IPS-18a (cell line): ENCODE measurements around the gene USP22.

Experiments
- H3K27ac ChIP-seq: one replicate; pipeline ENCODE4 v1.5.1; 2013; ENCODE audit warnings: low read length
- H3K27me3 ChIP-seq: one replicate; pipeline ENCODE4 v1.6.1; 2013; ENCODE audit warnings: mild to moderate bottlenecking, low read length; ENCODE audit not compliant: control insufficient read depth, insufficient read depth
- H3K36me3 ChIP-seq: one replicate; pipeline ENCODE4 v1.6.1; 2013; ENCODE audit warnings: low read depth, low read length; ENCODE audit not compliant: control insufficient read depth
- H3K4me1 ChIP-seq: one replicate; pipeline ENCODE4 v1.6.1; 2013; ENCODE audit warnings: low read depth, low read length; ENCODE audit not compliant: control insufficient read depth
- H3K4me3 ChIP-seq: one replicate; pipeline ENCODE4 v1.5.1; 2013; ENCODE audit warnings: low read length
- H3K9ac ChIP-seq: one replicate; pipeline ENCODE4 v1.6.1; 2013; ENCODE audit warnings: mild to moderate bottlenecking, low read length, moderate library complexity
- H3K9me3 ChIP-seq: one replicate; pipeline ENCODE4 v1.6.1; 2013; ENCODE audit warnings: low read depth, low read length; ENCODE audit not compliant: control insufficient read depth

The USP22 gene

DNA sequence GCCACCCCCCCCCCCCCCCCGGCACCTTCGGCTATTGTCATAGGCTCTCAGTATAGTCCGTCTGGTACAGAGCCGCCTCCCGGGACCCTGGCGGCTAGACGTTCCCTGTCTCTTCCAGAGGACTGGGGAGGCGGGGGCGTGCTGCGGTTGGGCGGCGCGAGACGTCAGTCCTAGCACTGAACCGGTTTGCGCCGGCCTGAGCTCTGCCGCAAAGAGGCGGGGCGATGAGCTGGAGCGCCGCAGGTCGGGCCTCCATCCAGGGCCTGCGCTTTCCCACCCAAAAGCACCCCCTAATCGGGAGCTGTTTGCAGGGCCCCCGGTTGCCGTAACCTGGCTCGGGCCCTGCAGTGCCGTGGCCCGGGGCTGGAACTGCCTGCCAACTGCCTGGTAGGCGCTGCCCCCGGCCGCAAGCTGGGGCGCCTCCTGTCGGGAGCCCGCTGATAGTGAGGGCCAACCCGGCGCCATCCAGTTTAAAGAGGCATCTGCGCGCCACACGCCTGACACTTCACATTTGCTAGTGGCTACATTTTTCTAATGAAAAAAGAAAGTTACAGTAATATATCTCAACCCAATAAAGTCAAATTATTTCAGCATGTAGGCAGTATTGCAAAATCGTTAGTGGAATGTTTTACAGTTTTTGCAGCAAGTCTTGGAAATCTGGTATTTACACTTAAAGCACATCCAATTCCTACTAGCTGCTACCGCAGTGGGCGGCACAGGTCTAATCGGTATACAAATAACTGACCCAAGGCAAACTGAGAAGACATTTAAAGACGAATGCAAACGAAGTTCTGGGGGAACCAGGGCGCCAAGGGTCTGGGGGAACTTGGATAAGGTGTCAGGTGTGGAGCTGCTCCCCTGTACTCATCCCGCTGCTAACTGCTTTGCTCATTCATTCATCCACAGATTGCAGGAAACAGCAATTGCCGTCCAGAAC is 753 bp upstream of the USP22 start:
- H3K4me3 ChIP-seq = peak overlapping the region; percentile 64
- no peaks in the 10 kb centered on the region for H3K9me3 ChIP-seq
- peak overlapping the region; percentile 81 for H3K9ac ChIP-seq
- H3K4me1 ChIP-seq = peaks cover 11% of the 10 kb centered on the region
- no peaks in the 10 kb centered on the region for H3K27me3 ChIP-seq
- peak overlapping the region; percentile 70 for H3K27ac ChIP-seq
- no peaks in the 10 kb centered on the region for H3K36me3 ChIP-seq

DNA sequence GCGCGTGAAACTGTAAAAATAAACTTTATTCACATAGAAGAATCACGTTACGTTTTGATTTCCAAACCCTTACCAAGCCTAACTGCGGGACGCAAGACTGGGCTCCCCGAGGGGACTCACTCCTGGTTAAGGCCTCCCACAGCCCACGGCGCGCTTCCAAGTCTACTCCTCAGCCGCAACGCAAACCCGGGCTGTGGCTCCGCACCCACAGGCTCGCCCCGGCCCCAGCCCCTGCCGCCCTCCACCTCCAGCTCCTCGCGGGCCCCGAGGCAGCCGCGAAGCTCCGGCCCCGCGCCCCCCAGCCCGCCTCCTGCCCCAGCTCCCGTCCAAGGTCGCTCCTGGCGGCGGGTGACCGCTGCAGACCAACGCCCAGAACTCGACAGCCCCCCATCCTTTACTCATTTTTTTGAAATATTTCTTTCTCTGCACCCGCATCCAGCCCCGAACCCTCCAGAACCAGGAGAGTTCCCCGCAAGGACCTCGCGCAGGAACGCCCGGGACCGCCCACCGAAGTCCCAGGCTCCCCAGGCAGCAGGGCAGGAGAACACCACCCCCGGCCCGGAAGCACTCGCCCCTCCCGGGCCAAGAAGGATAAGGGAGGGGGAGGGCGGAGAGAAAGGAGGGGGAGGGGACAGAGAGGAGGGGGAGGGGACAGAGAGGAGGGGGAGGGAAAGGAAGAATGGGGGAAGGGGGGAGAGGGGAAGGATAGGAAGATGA is 912 bp downstream of the USP22 start:
- peak overlapping the region; percentile 97 for H3K27ac ChIP-seq
- H3K36me3 ChIP-seq = peaks cover 6% of the 10 kb centered on the region
- H3K9me3 ChIP-seq = no peaks in the 10 kb centered on the region
- H3K4me3 ChIP-seq = peak overlapping the region; percentile 98
- H3K4me1 ChIP-seq = peaks cover 11% of the 10 kb centered on the region
- peak overlapping the region; percentile 100 for H3K9ac ChIP-seq
- no peaks in the 10 kb centered on the region for H3K27me3 ChIP-seq

DNA sequence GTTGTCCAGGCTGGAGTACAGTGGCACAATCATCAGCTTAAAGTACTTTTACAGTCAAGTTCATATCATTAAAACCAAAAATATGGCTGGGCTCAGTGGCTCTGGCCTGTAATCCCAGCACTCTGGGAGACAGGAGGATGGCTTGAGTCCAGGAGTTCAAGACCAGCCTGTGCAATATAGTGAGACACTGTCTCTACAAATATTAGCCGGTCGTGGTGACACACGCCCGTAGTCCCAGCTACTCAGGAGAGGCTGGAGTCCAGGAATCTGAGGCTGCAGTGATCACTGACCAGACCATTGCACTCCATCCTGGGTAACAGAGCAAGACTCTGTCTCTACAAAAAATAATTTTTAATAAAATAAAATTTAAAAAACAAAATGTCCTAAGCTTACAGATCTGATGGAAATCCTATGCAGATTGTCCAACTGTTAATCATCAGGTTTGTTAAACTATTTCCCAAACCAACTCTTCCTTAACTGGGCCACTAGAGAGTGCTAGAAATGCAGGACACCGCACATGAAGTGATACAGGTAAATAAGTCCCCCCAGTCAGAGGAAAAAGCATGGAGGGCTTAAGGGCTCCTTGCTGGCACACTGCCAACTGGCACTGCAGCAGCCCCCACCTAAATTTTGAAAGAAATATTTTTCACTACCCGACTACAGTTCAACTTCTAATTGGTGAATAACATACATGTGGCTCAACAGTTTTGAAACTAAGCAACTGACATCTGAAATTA is 2.8 kb downstream of the USP22 start:
- Histone ChIP-seq H3K4me1 (peaks cover 15% of the 10 kb centered on the region), H3K27ac (no peak overlapping the region), H3K36me3 (peaks cover 9% of the 10 kb centered on the region), H3K9ac (peak overlapping the region; percentile 100), H3K9me3 (no peaks in the 10 kb centered on the region), H3K4me3 (peak overlapping the region; percentile 98), H3K27me3 (no peaks in the 10 kb centered on the region)

DNA sequence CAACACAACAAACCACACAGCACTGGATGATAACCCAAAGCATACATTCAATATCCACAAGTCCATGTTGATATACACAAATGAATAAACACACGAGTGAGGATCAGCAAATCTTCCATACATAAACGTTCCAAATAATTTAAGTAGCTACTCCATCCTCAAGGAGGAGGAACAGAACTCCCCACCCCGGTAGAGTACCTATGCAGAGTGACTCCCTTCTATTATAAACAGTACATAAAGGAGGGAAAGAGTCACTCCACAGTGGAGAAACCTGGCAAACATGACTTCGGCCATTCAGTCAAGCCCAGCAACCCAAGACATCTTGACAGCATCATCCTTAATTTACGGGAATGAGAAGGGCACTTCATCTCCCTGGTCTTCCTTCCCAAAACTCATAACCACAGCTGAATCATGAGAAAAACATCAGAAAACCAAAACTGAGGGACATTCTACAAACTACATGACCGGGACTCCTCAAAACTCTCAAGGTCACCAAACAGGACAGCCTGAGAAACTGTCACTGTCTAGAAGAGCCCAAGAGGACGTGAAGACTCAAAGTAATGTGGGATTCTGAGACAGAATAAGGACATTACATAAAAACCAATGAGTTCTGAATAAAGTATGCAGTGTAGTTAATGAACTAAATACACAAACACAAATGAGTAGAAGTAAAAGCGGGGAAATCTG is 5.6 kb downstream of the USP22 start:
- Histone ChIP-seq H3K27me3 (no peaks in the 10 kb centered on the region), H3K36me3 (peaks cover 13% of the 10 kb centered on the region), H3K9me3 (no peaks in the 10 kb centered on the region), H3K4me1 (peaks cover 8% of the 10 kb centered on the region), H3K27ac (no peak overlapping the region), H3K9ac (no peak overlapping the region), H3K4me3 (no peak overlapping the region)

DNA sequence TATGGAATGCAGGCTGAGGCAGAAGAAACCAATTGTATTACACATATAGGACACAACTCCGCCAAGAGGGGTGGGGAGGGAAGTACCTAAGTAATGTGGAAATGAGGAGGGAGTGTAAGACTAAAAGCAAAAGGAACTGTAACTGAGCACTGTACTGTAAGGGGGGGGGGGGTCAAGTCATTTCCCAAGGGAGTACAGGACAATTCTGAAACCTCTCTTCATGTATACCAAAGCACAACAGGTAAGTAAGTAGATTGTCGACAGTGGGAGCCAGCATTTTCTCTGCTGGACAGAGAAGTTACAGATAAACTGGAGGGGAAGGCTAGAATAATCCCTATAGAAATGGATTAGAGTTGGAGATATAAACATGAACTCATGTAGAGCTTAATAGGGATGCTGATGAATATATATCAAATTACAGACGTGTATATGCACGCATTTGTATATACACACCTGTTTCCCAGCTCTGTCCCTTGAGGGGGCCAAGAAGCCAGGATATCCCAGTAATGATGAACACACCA is 6.4 kb downstream of the USP22 start:
- no peaks in the 10 kb centered on the region for H3K27me3 ChIP-seq
- H3K27ac ChIP-seq = no peak overlapping the region
- no peak overlapping the region for H3K9ac ChIP-seq
- H3K36me3 ChIP-seq = peaks cover 15% of the 10 kb centered on the region
- H3K4me1 ChIP-seq = peaks cover 8% of the 10 kb centered on the region
- H3K9me3 ChIP-seq = no peaks in the 10 kb centered on the region
- no peak overlapping the region for H3K4me3 ChIP-seq

DNA sequence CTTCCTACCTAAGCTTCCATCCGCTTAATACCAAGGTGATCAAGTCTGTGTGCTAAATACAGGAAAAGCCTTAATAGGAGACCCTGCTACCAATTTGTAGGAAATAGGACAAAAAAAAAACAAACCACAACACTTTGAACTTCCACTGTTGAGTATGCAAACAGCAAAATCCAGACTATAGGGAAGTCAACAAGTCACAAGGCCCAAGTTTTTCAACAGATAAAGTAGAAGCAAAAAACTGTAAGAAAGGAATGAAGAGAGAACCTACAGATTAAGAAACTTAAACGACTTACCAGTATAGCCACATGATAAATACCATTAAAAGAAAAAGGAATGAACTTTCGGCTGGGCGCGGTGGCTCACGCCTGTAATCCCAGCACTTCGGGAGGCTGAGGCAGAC is 7.4 kb downstream of the USP22 start:
- H3K9me3 ChIP-seq = no peaks in the 10 kb centered on the region
- H3K36me3 ChIP-seq = peaks cover 17% of the 10 kb centered on the region
- no peak overlapping the region for H3K9ac ChIP-seq
- H3K4me3 ChIP-seq = no peak overlapping the region
- no peak overlapping the region for H3K27ac ChIP-seq
- peaks cover 12% of the 10 kb centered on the region for H3K4me1 ChIP-seq
- no peaks in the 10 kb centered on the region for H3K27me3 ChIP-seq

DNA sequence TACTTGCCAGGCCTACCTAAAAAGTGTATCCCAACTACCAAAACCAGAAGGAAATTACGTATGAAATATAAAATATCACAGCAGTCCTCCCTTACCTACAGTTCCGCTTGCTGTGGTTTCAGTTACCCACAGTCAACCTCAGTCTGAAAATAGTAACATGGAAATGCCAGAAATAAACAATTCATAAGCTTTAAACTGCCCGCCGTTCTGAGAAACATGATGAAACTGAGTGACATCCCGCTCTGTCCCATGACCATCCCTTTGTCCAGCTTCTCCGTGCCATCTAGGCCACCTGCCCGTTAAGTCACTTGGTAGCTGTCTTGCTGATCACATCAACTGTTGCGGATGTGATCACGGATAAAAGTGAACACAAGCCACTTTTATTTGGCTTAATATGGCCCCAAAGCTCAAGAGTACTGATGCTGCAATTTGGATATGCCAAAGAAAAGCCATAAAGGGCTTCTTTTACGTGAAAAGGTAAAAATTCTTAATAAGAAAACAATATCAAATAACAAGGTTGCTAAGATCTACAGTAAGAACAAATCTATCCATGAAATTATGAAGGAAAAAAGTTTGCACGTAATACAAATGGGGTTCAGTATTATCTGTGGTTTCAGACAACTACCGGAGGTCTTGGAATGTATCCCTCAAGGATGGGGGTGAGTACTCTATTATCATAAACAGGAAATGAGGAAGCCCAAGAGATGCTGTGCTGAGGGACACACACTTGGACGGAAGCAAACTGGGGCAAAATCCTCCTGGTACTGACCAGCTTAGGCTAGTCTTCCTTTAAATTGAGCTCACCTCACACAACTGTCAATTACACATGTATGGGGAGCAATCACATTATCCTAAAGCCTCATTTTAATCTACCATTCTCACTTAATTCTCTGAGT is 8.2 kb downstream of the USP22 start:
- Histone ChIP-seq H3K4me3 (peak overlapping the region; percentile 0), H3K36me3 (peaks cover 17% of the 10 kb centered on the region), H3K9ac (no peak overlapping the region), H3K27me3 (no peaks in the 10 kb centered on the region), H3K9me3 (no peaks in the 10 kb centered on the region), H3K4me1 (peaks cover 9% of the 10 kb centered on the region), H3K27ac (no peak overlapping the region)

DNA sequence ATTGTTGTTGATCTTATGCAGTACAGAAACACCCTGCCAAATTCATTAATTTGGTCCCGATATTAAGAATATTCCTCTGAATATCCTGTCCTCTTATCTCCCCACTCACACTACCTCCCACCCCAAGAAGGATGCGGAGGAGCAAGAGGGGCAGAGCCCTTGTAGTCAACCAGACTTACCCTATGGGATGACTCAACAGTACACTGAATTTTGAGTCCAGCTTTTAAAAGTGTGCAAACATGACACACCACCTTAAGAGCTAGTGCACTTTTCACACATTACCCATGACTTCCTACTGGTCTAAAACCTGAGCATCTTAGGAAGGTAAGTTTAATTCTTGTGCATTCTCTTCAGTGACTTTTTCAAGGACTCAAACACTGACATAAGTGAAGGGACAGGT is 9.5 kb downstream of the USP22 start:
- Histone ChIP-seq H3K9ac (no peak overlapping the region), H3K4me1 (peaks cover 8% of the 10 kb centered on the region), H3K9me3 (no peaks in the 10 kb centered on the region), H3K4me3 (no peak overlapping the region), H3K36me3 (peaks cover 21% of the 10 kb centered on the region), H3K27ac (no peak overlapping the region), H3K27me3 (no peaks in the 10 kb centered on the region)

DNA sequence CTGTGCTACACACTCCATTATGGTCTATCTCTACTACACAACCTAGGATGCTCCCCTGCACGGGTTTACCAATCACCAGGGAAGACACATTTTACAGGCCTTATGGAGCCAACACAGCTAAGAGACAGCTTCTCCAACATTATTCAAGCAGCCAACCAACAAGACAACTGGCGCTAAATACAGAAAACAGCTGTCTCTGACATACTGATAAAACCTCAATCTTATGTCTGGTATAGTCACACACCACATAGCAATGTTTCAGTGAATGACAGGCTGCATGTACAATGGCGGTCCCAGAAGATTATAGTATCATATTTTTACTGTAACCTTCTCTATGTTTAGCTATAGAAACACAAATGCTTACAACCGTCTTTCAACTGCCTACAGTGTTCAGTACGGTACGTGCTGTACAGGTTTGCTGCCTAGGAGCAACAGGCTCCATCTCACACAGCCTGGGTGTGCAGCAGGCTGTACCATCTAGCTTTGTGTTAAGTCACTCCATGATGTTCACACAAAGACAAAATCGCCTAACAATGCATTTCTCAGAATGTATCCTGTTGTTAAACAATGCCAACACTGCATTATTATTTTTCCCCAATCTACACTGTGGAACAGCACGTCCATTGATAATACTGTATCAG is 10.9 kb downstream of the USP22 start:
- H3K4me3 ChIP-seq = no peak overlapping the region
- H3K9me3 ChIP-seq = no peaks in the 10 kb centered on the region
- H3K27ac ChIP-seq = no peak overlapping the region
- no peaks in the 10 kb centered on the region for H3K27me3 ChIP-seq
- no peak overlapping the region for H3K9ac ChIP-seq
- peaks cover 8% of the 10 kb centered on the region for H3K4me1 ChIP-seq
- peaks cover 30% of the 10 kb centered on the region for H3K36me3 ChIP-seq

DNA sequence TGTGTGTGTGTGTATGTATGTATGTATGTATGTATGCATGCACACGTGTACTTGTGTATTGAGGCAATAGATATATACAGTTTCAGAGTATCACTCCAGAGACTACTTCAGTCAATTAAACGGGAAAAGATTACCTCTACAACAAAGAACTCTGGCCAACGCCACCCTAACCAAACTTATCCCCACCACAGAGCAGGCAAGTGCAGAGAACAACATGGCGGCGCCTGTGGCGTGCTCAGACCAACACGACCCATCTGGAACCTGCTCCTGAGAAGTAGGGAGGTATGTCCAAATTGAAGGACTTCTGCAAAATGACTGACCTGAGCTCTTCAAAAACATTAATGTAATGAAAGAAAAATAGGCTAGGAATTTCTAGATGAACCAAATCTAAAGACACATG is 12.4 kb downstream of the USP22 start:
- Histone ChIP-seq H3K9me3 (no peaks in the 10 kb centered on the region), H3K4me3 (no peak overlapping the region), H3K27ac (no peak overlapping the region), H3K9ac (no peak overlapping the region), H3K36me3 (peaks cover 40% of the 10 kb centered on the region), H3K4me1 (peaks cover 4% of the 10 kb centered on the region), H3K27me3 (no peaks in the 10 kb centered on the region)
